Activated CD4-positive, alpha-beta T cell treated with anti-CD3 and anti-CD28 coated beads for 24 hours (primary cell): ENCODE data around the gene HS6ST3.
"Not testable (repeated sequence)": the region's sequence is repeated elsewhere in the genome, so short reads cannot be mapped to it uniquely, and the experiment has no call there.

Experiments used
- DNase-seq, 2 donors: peaks; one replicate each; pipeline ENCODE4 v3.0.0-alpha.2; 2020; ENCODE audit warnings: low read depth in 2 of 2

Gene HS6ST3

GRCh38 chr13:96091164-96092117 is 1.5 kb downstream of the HS6ST3 start:
- DNase-seq, result no peak

DNA sequence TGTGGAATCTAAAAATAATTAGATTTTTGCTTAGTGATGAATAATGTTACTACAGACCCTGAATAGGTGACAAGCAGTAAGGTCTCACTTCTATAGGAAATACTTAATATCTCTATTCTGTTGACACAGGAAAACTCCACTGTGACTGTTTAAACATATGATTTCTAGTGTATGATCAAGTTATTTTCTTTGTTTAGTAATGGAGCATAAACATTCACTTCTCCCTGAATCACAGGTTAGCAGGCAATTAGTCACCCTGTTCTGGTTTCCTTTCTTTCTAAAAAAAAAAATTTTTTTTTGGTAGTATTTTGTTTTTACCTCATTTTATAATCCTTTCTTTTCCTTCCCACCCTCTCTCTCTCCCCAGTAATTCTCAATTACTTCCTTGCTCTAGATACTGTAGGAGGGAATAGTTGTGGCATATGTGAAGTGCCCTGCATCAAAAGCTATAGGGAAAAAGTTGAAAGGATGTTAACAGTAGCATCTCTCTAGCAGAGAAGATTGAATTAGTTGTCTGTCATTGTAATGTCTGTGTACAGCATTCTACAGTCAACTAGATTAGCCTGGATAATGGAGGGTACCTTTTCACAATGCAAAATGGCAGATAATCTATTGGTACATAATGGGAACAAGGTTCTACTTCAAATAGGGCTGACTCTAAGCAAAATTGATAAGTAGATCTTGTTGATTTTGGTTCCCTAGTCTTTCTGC is 3.5 kb downstream of the HS6ST3 start:
- no peak for DNase-seq

- no peak for DNase-seq
Measured at GRCh38 chr13:96100457-96101220, 10.7 kb downstream of the HS6ST3 start.

DNA sequence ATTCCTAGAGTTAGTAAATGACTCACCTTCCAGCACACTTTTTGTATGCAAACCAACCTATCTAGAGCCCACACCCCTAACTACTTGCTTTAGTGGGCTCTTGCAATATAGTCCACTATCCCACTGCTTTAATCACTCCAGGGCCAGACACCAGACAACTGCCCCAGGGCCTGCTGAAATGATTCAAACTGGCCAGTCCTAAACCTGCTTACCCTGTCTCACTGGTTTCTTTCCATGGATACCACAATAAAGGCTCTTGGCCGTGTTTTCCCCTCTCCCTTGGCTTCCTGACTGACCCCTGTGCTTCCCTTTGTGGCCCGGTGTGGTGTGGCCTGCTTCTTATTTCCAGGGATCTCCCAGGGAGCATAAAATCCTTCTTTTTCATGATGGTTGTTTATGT is 14.6 kb downstream of the HS6ST3 start:
- DNase-seq, result no peak

- not testable (repeated sequence) for DNase-seq
Measured at GRCh38 chr13:96108072-96108471, 18.2 kb downstream of the HS6ST3 start.

GRCh38 chr13:96109125-96109524 is 19.2 kb downstream of the HS6ST3 start:
- no peak for DNase-seq

- no peak for DNase-seq
Measured at GRCh38 chr13:96112936-96113335, 23.0 kb downstream of the HS6ST3 start.

GRCh38 chr13:96115368-96115767 is 25.5 kb downstream of the HS6ST3 start:
- not testable (repeated sequence) for DNase-seq

DNA sequence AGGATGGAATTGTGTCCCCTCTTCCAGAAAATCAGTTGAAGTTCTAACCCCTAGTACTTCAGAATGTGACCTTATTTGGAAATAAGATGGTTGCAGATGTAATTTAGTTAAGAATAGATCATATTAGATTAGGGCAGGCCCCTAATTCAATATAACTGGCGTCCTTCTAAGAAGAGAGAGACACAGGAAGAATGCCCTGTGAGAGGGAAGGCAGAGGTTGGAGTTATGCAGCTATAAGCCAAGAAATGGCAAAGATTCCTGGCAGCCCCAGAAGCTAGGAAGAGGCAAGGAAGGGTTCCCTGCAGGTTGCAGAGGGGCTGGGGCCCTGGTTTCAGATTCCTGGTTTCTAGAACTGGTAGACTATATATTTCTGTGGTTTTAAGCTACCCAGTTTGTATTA is 30.0 kb downstream of the HS6ST3 start:
- no peak for DNase-seq

GRCh38 chr13:96130818-96131340 is 41.0 kb downstream of the HS6ST3 start:
- no peak for DNase-seq

DNA sequence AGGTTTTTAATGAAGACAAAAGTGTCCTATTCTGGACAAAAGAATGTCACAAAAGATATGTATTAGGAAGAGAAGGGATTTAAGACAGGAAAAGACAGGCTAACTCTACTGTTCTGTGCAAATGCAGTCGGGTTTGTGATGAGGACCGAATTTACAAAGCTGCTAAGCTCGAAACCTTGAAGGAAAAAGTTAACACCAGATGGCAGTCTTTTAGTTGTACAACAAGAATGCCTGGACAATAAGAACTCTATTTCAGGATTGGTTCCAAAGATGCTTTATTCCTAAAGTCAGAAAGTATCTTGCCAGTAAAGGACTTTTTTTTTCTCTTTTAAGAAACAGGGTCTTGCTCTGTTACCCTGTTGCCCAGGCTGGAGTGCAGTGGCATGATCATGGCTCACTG is 51.1 kb downstream of the HS6ST3 start:
- DNase-seq, result no peak

DNA sequence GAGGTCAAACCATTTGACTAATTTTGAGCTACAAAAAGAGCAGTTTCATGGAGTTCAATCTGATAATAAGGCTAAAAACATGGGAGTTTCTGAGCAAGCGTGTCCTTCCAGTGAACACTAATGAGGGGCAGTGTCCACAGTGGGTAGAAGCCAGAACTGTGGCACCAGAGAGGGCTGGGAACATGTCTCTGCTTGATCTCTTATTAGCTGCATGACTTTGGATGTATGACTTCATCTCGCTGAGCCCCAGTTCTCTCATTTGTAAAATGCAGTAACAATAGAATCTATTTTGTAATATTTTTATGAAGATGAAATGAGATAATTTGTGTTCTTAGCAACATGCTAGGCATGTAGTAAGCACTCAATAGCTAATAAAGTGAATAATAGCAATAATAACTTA is 69.8 kb downstream of the HS6ST3 start:
- no peak for DNase-seq

DNA sequence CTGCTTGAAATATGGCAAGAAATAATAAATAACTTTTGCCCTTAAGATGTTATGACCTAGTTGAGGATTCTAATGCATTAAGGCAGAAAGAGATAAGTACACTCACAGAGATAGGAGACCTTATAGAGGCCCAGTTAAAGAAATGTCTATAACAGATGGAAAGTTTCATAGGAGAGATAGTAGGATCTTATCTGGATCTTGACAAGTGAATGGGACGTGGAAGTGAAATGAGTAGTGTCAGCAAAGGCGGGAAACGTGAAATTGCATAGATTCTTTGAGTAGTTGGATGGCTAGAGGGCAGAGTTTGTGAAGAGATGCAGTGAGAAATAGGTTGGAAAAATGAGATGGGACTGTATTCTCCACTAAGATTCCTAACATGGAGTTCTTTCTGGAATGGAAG is 71.2 kb downstream of the HS6ST3 start:
- no peak for DNase-seq

- no peak for DNase-seq
Measured at GRCh38 chr13:96165840-96166239, 75.9 kb downstream of the HS6ST3 start.

- DNase-seq, result no peak
Measured at GRCh38 chr13:96172066-96172465, 82.2 kb downstream of the HS6ST3 start.

DNA sequence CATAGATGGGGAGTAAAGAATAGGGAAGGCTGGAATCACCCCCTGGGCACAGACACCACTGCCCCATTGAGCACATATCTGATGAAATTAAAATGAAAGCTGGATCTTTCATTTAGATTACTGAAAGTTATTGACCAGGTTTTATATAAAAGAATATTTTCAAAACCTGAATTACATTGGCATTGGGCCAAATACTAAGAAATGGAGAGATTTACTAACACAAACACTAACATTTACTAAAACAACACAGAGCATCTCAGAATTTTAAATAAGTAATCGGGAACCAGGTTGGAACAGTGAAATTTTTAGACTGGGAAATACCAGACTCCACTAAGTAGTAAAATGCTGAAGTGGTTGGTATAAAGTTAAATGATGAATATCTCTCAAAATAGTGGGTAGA is 88.9 kb downstream of the HS6ST3 start:
- no peak for DNase-seq

GRCh38 chr13:96179309-96179708 is 89.4 kb downstream of the HS6ST3 start:
- DNase-seq, result no peak

GRCh38 chr13:96181911-96182310 is 92.0 kb downstream of the HS6ST3 start:
- DNase-seq, result no peak

- no peak for DNase-seq
Measured at GRCh38 chr13:96185818-96186217, 95.9 kb downstream of the HS6ST3 start.

DNA sequence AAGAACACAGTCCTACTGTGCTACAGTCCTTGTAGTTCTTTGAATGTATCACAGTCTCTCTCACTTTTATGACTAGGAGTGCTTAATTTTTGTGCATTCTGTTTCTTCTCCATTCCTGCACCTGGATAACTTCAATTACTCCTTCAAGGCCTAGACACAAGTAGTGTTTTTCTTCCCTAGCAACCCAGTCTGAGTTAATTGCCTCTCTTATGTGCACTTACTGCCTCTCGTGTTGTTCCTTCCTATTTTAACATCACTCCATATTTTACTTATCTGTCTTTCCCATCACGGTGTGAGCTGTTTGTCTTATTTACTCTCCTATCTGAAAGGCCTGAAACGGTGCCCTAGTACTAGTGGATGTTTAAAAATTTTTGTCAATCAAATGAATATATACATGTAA is 101.5 kb downstream of the HS6ST3 start:
- no peak for DNase-seq

DNA sequence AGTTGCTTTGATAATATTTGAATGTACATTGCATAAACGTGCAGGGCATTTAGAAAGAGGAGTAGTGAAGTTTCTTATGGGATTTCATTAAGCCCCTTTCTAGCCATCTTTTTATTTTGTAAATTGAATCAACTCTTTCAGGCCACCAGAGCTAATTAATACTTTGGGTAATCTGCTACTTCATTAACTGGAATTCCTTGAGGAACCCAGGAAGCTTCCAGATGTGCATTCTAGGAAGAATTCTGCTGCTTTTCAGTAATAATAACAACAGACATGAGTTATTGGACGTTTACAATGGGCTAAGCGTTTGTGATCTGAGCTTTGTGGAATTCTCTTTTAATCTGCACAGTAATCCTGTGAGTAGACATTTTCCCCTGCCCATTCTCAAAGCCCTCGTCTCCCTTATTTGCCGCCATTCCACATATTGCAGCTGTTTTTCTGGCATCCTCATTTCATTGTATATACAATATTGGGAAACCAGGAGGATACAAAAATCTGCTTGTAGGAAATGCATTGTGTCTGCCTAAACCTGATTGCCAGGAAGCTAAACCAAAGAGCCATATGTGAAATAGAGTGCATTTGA is 103.9 kb downstream of the HS6ST3 start:
- no peak for DNase-seq

- no peak for DNase-seq
Measured at GRCh38 chr13:96198038-96198437, 108.1 kb downstream of the HS6ST3 start.
